Measurements from ENCODE around the gene SRCIN1. TPM values are rescaled to one million over a fixed set of nuclear protein-coding genes. Genes with fewer than 3 reads are reported as not detected.

The SRCIN1 gene
- polyA plus RNA-seq, 1 experiment = not detected

GRCh38 chr17:38574712-38575111, 31.0 kb downstream of the SRCIN1 start:
- Histone ChIP-seq H3K27me3 (ENCODE audit: control insufficient read depth, insufficient read depth, low read length) (peaks cover 84% of the 10 kb centered on the region), H3K9me3 (ENCODE audit: control insufficient read depth, insufficient read depth, low read length) (no peaks in the 10 kb centered on the region; the same call in 1 of the 2 replicates), H3K4me3 (ENCODE audit: low read depth, low read length) (no peak overlapping the region), H3K27ac (ENCODE audit: low read depth, low read length) (no peak overlapping the region)
- CTCF ChIA-PET = interaction anchor here (3.3 kb wide), 1 partner anchor 17 kb away, joined by 16 read pairs; no protein-coding TSS in a partner anchor
- DNase-seq (ENCODE audit: low read depth, low spot score) = no peak
- TF ChIP-seq CTCF (IDR thresholded peaks at IDR 0.05; ENCODE audit: low read depth, low read length) = no peak
- POLR2A ChIA-PET = interaction anchor here (0.7 kb wide), 1 partner anchor 14 kb away, joined by 3 read pairs; no protein-coding TSS in a partner anchor

DNA sequence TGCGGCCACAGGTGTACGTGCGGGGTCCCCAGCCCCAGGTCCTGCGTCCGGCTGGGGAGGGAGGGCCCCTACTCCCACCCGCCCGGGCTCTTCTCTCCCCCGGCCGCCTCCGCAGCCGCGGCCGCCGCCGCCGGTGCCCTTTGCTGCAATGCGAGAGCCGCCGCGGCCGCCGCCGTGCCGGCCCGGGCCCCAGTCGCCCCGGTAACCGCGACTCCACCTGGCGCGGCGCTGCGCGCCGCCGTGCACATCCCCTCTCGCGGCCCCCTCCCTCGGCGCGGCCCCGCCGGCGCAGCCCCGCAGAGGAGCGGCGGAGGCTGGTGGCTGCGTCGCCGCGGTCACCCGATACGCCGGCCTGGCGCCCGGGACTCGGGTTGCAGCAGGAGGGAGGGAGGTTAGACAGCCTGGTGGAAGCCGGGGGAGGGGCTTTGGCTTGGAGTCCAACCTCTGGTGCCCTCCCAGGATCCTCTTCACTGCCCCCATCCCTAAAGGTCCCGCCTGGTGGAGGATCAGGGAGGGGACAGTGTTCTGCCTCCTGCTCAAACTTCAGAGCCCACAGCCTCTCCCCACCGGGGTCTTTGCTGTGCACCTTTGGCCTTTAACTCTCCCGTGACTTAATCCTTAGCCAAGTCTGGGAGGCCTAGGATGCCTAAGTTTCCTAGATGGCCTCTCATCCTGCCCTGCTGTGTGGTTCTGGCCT, 32.9 kb downstream of the SRCIN1 start:
- no peak overlapping the region for H3K4me3 ChIP-seq (ENCODE audit: low read depth, low read length)
- ChIA-PET CTCF (no interaction called here), POLR2A (no interaction called here)
- DNase-seq (ENCODE audit: low read depth, low spot score) = no peak
- H3K27me3 ChIP-seq (ENCODE audit: control insufficient read depth, insufficient read depth, low read length) = peaks cover 80% of the 10 kb centered on the region
- H3K27ac ChIP-seq (ENCODE audit: low read depth, low read length) = no peak overlapping the region
- TF ChIP-seq CTCF (IDR thresholded peaks at IDR 0.05; ENCODE audit: low read depth, low read length) = no peak
- H3K9me3 ChIP-seq (ENCODE audit: control insufficient read depth, insufficient read depth, low read length) = no peaks in the 10 kb centered on the region; the same call in 1 of the 2 replicates

DNA sequence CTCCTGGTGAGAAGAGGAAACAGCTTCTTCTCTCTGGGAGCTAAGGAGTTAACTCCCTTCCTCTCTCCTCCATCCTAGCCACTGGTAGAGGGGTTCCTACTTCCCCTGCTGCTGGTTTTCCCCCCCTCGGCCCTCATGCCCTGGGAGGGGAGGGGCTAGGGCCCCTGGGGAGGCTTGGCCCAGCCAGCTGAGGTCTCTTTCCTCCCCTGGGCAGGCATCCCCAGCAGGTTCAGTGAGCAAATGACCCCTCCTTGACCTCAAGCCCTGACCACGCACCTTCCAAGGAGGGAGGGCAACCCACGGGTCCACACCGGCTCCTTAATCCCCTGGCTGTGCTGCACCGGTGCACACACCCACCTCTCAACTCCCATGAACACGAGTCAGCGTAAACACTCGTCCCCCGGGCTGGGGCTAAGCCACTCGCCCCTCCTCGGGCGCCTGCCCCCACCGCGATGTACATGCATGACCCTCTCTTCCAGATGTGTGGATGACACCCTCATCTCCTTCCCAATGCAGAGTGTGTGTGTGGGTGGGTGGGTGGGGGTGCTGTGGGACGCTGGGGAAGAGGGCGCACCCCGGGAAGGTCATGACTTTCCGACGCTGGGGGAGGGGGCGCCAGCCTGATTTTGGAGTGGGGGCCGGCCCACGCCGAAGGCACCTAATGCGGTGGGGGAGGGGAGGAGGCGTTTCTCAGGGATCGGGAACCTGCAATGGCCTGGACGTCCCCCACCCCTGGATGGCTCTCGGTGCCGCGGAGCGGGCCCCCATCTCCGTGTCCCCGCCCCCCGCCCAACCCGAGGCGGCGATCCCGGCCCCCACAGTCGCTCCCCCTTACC, 33.7 kb downstream of the SRCIN1 start:
- ChIA-PET CTCF (interaction anchor here (1.0 kb wide), 1 partner anchor 14 kb away, joined by 5 read pairs; no protein-coding TSS in a partner anchor), POLR2A (no interaction called here)
- TF ChIP-seq CTCF (IDR thresholded peaks at IDR 0.05; ENCODE audit: low read depth, low read length) = no peak
- Histone ChIP-seq H3K27ac (ENCODE audit: low read depth, low read length) (no peak overlapping the region), H3K4me3 (ENCODE audit: low read depth, low read length) (no peak overlapping the region), H3K27me3 (ENCODE audit: control insufficient read depth, insufficient read depth, low read length) (peaks cover 80% of the 10 kb centered on the region), H3K9me3 (ENCODE audit: control insufficient read depth, insufficient read depth, low read length) (no peaks in the 10 kb centered on the region; the same call in 1 of the 2 replicates)
- DNase-seq (ENCODE audit: low read depth, low spot score) = no peak

GRCh38 chr17:38569701-38570512, 35.8 kb downstream of the SRCIN1 start:
- POLR2A ChIA-PET = no interaction called here
- DNase-seq (ENCODE audit: low read depth, low spot score) = no peak
- Histone ChIP-seq H3K27ac (ENCODE audit: low read depth, low read length) (no peak overlapping the region), H3K27me3 (ENCODE audit: control insufficient read depth, insufficient read depth, low read length) (peaks cover 83% of the 10 kb centered on the region), H3K4me3 (ENCODE audit: low read depth, low read length) (no peak overlapping the region), H3K9me3 (ENCODE audit: control insufficient read depth, insufficient read depth, low read length) (no peaks in the 10 kb centered on the region; the same call in 1 of the 2 replicates)
- TF ChIP-seq CTCF (IDR thresholded peaks at IDR 0.05; ENCODE audit: low read depth, low read length) = no peak
- CTCF ChIA-PET = no interaction called here

Data from AG04450 (cell line).